OCI-LY3 (cell line): ENCODE results near the gene TMPRSS12.

Experiments used
- CTCF ChIP-seq: fragments of 200-600, 300-600 bp; sonication (generic); IDR thresholded peaks from 2 replicates; pipeline ENCODE4 v1.5.1; 2014; ENCODE audit warnings: antibody characterized with exemption, low read length, low read depth
- EZH2phosphoT487 ChIP-seq: fragments of 200-600 bp; shearing (Covaris generic); IDR thresholded peaks from 2 replicates; pipeline ENCODE4 v1.6.1; 2018; ENCODE audit warnings: antibody characterized with exemption, mixed run types, low read depth

DNA sequence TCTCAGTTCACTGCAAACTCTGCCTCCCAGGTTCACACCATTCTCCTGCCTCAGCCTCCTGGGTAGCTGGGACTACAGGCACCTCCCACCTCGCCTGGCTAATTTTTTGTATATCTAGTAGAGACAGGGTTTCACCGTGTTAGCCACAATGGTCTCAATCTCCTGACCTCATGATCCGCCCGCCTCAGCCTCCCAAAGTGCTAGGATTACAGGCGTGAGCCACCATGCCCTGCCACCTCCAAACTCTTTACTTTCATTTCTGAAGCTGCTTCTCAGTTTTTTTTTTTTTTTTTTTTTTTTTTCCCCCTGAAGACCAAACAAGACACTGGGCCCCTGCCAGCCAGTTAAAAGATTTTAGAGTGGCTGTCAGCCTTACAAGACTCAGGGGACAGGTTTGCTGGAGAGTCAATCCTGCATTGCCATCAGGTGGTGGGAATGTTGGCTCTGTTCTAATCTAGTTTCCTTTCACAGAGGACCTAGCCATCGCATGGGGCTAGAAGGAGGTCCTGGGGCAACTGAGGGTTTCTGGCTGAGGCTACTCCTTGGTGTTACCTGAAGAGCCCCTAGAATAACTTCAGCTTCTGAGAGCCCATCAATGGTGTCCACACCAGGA, 72.3 kb downstream of the TMPRSS12 start:
- TF ChIP-seq CTCF (no peak), EZH2phosphoT487 (no peak)
